ENCODE results near the gene SLC24A4.

Gene SLC24A4

DNA sequence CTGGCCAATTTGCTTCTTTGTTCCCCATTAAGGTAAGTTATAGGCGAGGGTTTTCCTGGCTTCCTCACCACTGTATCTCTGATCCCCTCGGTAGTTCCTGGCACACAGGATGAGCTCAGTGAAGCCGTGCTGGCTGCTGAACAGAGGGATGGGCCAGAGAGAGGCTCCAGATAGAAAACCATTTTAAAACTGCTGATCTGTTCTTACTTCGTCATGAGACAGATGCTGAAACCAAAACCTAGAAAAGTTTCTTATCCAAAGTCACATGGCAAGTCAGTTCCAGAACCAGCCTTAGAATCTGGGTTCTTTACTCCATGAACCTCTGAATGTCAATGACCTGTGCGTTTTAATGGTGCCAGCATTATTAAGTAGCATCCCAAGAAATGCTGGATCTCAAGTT is 114.3 kb downstream of the SLC24A4 start:
- no peak for TF ChIP-seq GATA1 (IDR thresholded peaks at IDR 0.05; ENCODE audit: low read depth, low read length)
- no peak for TF ChIP-seq POLR2A (IDR thresholded peaks at IDR 0.05; ENCODE audit: low read length)
- no peak for DNase-seq

DNA sequence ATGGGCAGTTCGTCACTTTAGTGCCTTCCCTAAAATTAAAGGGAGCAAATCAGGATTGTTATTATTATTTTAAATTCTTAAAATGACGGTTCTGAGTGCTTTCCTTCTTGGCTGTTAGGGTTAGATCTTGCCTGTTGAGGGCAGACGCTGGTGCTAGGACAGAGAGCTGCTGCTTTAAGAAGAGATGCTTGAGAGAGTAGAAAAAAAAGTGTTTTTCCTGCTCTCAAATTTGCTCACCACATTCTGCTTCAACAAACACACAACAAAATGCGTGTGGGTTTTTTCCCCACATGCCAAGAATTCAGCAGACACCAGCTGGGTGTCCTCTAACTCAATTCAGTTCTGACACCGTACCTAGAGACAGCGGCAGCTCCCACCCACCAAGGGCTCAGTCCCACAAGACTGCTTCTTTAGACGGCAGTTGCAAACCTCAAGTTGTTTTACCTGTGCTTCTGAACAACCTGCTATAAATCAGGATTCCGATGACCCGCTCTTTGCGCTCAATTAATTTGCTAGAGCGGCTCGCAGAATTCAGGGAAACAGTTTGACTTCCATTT is 114.8 kb downstream of the SLC24A4 start:
- no peak for TF ChIP-seq POLR2A (IDR thresholded peaks at IDR 0.05; ENCODE audit: low read length)
- TF ChIP-seq GATA1 (IDR thresholded peaks at IDR 0.05; ENCODE audit: low read depth, low read length), result no peak
- no peak for DNase-seq

DNA sequence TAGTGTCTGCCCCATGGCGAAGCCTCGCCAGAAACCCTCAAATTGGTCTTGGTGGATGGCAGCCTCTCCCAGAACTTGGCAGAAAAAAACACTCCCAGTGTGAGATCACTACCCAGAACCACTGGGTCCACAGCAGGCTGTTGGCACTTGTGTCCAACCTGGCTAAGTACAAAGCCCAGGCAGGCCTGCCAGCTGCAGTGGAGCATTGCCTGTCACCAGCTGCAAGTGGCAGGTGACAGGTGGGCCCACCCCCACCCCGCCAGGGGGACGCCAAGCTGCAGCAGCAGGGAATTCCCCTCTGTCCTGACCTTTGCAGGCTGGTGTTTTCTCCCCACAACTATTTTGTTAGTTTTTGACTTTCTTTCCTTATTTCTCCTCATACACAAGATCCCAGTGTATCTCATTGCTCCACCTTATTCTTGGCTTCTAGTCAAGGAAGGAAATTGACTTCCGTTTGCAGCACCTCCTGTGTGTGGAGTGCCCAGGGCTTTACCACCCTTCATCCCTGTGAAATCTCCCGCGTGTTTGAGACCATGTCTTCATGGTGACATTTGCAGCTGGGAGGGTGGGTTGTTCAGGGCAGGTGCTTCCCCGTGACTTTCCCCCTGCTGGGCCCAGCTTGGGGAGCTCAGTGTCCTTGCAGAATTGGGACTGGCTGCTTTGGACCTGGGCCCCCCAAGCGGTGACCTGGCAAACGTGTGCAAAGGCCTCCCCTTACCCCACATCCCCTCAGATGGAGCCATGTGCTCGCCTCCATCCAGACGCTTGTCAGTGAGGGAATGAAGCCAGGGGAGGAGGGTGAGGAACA is 116.8 kb downstream of the SLC24A4 start:
- DNase-seq, result no peak
- TF ChIP-seq POLR2A (IDR thresholded peaks at IDR 0.05; ENCODE audit: low read length), result no peak
- no peak for TF ChIP-seq GATA1 (IDR thresholded peaks at IDR 0.05; ENCODE audit: low read depth, low read length)

DNA sequence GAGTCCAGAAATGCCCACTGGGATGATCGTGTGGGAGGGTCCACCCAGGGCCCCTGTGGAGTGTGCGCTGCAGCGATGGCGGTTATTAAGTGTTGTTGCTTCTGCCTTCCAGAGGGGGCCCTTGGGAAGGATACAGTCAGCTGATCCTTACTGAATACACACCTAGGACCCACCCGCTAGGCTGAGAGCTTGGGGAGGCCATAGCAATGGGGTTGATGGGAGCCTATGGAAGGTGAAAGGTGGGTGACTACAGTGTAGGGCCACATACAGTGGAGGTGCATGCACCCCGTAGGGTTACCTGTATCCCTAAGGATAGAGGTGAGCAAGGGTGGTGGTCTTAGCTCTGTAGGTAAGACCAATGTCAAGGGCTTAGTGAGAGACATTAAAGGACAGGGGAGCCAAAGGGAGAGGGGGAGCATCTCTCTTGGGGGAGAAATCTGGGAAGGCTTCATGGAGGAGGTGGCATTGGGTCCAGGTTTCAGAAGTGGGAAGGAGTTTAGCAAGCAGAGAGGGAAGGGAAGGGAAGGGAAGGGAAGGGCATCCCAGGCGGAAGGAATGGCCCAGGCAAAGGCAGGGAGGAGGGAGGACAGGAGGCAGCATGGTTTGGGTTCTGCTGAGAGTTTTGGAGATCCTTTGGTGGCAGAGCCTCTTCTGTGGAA is 117.5 kb downstream of the SLC24A4 start:
- TF ChIP-seq POLR2A (IDR thresholded peaks at IDR 0.05; ENCODE audit: low read length) (no peak), GATA1 (IDR thresholded peaks at IDR 0.05; ENCODE audit: low read depth, low read length) (no peak)
- no peak for DNase-seq

DNA sequence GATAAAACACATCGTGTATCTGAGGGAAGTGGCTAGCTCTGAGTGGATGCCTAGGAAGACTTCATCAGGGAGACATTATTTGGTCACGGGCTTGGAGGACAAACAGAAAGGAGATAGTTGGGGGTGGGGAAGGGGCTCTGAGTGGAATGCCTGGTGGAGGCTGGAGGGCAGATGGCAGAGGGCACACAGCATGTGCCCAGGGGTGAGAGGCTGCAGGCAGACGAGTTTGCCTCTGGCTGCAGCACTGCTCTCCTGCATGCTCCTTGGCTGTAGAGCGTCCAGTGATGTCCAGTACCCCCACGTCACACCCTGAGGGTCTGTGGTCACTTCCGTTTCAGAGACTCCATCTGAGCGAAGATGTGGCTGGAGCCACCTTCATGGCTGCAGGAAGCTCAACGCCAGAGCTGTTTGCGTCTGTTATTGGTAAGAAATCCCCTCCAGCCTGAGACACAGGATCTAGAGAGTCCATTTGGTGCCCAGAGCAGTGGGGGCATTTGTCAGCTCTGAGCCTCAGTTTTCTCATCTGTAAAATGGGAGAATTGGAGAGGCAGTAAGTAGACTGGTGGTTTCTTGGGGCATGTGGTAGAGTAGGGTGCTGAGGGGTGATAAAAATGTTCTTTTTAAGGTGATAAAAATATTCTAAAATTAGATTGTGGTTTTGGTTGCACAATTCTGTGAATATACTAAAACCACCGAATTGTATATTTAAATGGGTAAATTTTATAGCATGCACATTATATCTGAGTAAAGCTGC is 119.0 kb downstream of the SLC24A4 start:
- TF ChIP-seq POLR2A (IDR thresholded peaks at IDR 0.05; ENCODE audit: low read length) (no peak), GATA1 (IDR thresholded peaks at IDR 0.05; ENCODE audit: low read depth, low read length) (no peak)
- DNase-seq, result no peak

DNA sequence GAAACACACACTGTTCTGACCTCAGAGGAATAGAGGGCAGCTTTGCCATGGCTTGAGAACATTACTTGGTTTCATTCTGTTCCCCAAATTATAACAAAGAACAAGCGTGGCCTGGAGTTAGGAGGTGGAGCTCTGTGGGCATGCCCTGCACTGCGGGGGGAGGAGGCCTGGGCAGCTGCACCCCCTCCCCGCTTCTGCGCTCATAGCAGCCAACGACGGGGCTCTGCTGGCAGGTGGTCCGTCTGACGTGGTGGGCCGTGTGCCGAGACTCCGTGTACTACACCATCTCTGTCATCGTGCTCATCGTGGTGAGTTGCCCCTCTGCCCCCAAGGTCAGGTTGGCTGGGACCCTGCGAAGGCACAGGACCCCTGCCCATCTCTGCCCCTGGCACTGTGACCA is 120.2 kb downstream of the SLC24A4 start:
- TF ChIP-seq GATA1 (IDR thresholded peaks at IDR 0.05; ENCODE audit: low read depth, low read length) (no peak), POLR2A (IDR thresholded peaks at IDR 0.05; ENCODE audit: low read length) (no peak)
- no peak for DNase-seq

DNA sequence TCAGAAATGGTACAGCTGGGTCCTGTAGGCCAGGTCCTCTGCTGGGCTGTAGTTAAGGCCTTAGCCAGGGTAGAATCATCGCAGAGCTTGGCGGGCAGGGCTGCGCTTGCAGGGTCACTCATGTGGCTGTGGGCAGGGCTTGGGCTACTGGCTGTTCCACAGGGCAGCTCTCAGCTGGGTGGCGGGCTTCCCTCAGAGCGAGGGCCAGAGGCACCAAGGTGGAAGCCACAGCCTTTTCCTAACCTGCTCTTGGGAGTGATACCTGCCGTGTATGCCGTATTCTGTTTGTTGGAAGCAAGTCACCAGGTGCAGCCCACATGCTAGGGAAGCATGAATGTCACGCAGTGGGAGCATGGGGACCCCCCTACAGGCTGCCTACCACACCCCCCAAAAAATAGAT is 120.8 kb downstream of the SLC24A4 start:
- DNase-seq, result no peak
- TF ChIP-seq POLR2A (IDR thresholded peaks at IDR 0.05; ENCODE audit: low read length), result no peak
- no peak for TF ChIP-seq GATA1 (IDR thresholded peaks at IDR 0.05; ENCODE audit: low read depth, low read length)

DNA sequence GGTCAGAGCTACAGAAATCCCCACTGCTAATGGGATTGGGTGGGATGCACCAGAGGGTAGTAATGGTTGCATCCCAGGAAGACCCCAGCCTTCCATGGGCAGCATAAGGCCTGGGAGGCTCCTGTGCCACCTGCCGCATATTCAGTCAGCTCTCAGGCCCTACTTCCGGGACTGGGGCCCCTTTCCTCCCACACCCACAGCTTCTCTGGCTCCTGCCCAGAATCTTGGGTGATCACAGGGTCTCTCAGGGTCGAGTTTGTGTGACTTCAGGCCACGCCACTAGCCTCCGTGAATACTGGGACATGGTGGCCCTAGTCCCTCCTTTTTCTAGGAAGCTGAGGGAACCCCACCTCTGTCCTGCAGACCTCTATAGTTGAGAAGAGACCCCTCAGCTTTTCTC is 123.8 kb downstream of the SLC24A4 start:
- TF ChIP-seq POLR2A (IDR thresholded peaks at IDR 0.05; ENCODE audit: low read length) (no peak), GATA1 (IDR thresholded peaks at IDR 0.05; ENCODE audit: low read depth, low read length) (no peak)
- no peak for DNase-seq

DNA sequence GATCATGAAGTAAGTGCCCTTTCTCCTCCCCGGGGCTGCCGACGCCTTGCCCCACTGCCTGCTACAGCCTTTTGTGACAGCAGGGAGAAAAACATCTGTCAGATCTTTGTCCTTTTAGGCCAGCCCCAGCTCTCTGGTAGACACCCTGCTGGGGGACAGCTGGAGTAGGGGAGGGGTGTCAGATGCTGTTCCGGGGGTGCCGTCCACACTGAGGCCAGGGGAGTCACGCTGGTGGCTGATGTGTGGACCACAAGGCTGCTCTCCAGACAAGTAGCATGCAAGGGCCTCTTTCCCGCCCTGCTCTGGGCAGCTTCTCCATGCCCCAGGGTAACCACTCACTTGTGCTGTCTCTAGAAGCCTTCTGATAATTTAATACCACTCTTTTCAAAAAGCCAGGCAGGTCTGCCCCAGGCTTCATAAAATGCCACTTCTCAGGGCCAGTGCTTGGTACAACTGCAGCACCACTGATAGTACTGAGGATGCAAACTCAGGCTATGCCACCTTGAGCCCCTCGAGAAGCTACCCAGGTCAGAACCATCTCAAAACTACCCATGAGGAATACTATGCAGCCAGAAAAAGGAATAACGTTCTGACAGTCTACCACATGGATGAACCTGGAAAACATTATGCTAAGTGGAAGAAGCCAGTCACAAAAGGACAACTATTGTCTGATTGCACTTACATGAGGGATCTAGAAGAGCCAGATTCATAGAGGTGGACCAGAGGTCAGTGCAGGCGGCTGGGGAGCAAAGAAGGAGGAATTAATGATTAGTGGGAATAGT is 124.6 kb downstream of the SLC24A4 start:
- no peak for DNase-seq
- TF ChIP-seq POLR2A (IDR thresholded peaks at IDR 0.05; ENCODE audit: low read length), result no peak
- TF ChIP-seq GATA1 (IDR thresholded peaks at IDR 0.05; ENCODE audit: low read depth, low read length), result no peak

DNA sequence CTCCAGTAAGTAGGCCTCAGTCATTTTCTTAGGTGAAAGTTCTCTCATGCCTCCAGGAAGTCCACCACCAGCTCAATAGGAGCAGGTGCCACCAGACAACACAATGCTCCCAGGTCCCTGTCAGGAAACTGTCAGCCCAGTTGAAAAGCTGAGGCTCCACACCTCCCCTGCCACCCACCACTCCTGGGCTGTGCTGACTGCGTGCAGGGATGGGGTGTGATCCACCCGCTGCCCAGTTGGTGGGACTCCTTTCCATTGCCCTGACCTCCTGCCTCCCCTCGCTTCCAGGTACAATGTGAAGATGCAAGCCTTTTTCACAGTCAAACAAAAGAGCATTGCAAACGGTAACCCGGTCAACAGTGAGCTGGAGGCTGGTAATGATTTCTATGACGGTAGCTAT is 125.8 kb downstream of the SLC24A4 start:
- no peak for TF ChIP-seq GATA1 (IDR thresholded peaks at IDR 0.05; ENCODE audit: low read depth, low read length)
- TF ChIP-seq POLR2A (IDR thresholded peaks at IDR 0.05; ENCODE audit: low read length), result no peak
- DNase-seq, result no peak

DNA sequence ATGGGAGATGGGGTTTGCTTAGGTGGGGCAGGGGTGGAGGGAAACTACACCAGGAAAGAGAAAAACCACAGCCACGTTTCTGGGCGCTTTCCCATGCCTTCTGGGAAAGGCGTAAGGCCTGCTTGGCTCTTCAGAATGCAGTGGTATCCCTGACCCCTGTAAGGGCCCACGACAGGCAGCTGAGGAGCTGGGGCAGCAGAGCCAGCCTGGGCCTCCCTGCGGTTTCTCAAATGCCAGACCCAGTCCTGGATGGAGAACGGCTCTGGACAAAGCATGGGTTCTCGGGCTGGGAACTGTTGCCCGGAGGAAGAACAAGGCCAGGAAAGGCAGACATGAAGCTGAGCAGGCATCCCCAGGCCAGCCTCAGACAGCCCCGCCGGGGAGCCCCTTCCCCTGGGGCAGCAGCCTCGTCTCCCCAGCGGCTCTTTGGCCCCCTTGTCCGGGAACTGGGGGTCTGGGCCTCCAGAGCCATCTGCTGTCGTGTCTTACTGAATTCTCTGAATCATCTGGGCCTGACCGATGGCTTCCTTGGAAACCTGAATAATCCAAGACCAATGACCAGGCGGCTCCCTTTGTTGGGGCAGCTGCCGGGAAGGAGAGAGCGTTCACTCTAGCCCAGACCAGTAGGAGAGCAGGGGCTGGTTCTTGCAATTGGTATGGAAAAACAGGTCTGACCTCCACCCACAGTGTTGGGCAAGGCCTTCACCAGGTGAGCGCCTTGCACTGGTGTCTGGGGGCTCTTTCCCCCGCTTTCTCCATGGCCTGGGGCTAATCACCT is 126.6 kb downstream of the SLC24A4 start:
- no peak for TF ChIP-seq POLR2A (IDR thresholded peaks at IDR 0.05; ENCODE audit: low read length)
- no peak for TF ChIP-seq GATA1 (IDR thresholded peaks at IDR 0.05; ENCODE audit: low read depth, low read length)
- no peak for DNase-seq

DNA sequence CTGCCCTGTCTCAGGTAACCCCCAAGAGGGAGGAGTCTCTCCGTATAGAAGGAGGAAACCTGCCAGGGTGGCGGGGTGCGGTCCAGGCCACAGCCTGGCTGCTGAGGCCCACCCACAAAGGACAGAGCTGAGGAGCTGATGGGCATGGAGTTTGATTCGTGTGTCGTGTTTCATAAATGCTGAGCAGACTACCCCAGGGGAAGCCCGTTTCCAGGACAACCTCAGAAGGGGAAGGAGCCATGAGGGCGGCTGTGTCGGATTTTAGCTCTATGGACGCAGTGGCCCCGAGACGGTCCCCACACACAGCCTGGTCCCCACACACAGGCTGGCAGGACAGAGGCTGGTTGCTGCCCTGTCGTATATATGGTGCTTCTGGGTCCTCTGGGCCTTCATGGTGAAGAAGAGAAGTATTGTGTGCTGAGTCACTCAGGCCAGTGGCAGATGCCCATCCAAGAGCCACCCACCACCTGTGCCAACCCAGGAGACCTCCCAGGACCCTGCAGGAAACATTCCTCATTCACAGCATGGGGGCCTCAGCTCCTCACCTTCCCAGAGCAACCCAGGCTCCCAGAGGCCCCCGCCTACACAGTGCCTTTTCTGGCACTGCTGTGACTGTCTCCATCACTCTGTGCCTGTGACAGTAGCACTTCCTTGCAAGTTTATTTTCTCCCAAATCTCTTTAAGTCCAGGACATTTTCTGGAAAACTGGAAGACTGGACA is 127.5 kb downstream of the SLC24A4 start:
- no peak for TF ChIP-seq POLR2A (IDR thresholded peaks at IDR 0.05; ENCODE audit: low read length)
- no peak for TF ChIP-seq GATA1 (IDR thresholded peaks at IDR 0.05; ENCODE audit: low read depth, low read length)
- DNase-seq, result no peak
